H54 (cell line): Measurements from ENCODE around the gene PIEZO2.

Experiments
- DNase-seq: peaks from one replicate; pipeline ENCODE4 v3.0.0; 2011; ENCODE audit warnings: low spot score, mixed read lengths; ENCODE audit not compliant: insufficient read length
- FAIRE-seq: peaks from 3 replicates; lab custom pipeline; 2011; peaks lifted over from hg19 to GRCh38; lab: Jason Lieb, UNC
- POLR2A ChIP-seq: IDR thresholded peaks from 2 replicates; pipeline ENCODE4 v1.6.1; 2011; ENCODE audit warnings: low read depth, mild to moderate bottlenecking, low read length

PIEZO2 gene

GRCh38 chr18:10776493-10776892, 372.9 kb downstream of the PIEZO2 start:
- no peak for TF ChIP-seq POLR2A
- DNase-seq (no peak), FAIRE-seq (no peak)

GRCh38 chr18:10775026-10775425, 374.3 kb downstream of the PIEZO2 start:
- no peak for FAIRE-seq
- TF ChIP-seq POLR2A, result no peak
- no peak for DNase-seq

- DNase-seq, result no peak
- no peak for TF ChIP-seq POLR2A
- no peak for FAIRE-seq
Observed at GRCh38 chr18:10771053-10771709, 378.2 kb downstream of the PIEZO2 start.

GRCh38 chr18:10770264-10770663, 379.1 kb downstream of the PIEZO2 start:
- DNase-seq (no peak), FAIRE-seq (no peak)
- no peak for TF ChIP-seq POLR2A

GRCh38 chr18:10768221-10768620, 381.1 kb downstream of the PIEZO2 start:
- no peak for FAIRE-seq
- no peak for TF ChIP-seq POLR2A
- no peak for DNase-seq

GRCh38 chr18:10767658-10768057, 381.7 kb downstream of the PIEZO2 start:
- FAIRE-seq, result no peak
- no peak for DNase-seq
- TF ChIP-seq POLR2A, result no peak

- TF ChIP-seq POLR2A, result no peak
- FAIRE-seq, result no peak
- no peak for DNase-seq
Observed at GRCh38 chr18:10760986-10761385, 388.4 kb downstream of the PIEZO2 start.

GRCh38 chr18:10759241-10759640, 390.1 kb downstream of the PIEZO2 start:
- FAIRE-seq (no peak), DNase-seq (no peak)
- no peak for TF ChIP-seq POLR2A

- no peak for FAIRE-seq
- no peak for DNase-seq
- TF ChIP-seq POLR2A, result no peak
Observed at GRCh38 chr18:10757946-10758345, 391.4 kb downstream of the PIEZO2 start.

- TF ChIP-seq POLR2A, result no peak
- no peak for FAIRE-seq
- DNase-seq, result no peak
Observed at GRCh38 chr18:10757349-10757748, 392.0 kb downstream of the PIEZO2 start.

GRCh38 chr18:10755855-10756254, 393.5 kb downstream of the PIEZO2 start:
- no peak for FAIRE-seq
- TF ChIP-seq POLR2A, result no peak
- no peak for DNase-seq

- DNase-seq (no peak), FAIRE-seq (no peak)
- TF ChIP-seq POLR2A, result no peak
Observed at GRCh38 chr18:10754128-10754527, 395.2 kb downstream of the PIEZO2 start.

GRCh38 chr18:10752382-10752781, 397.0 kb downstream of the PIEZO2 start:
- TF ChIP-seq POLR2A, result no peak
- DNase-seq (no peak), FAIRE-seq (no peak)

- FAIRE-seq (no peak), DNase-seq (no peak)
- no peak for TF ChIP-seq POLR2A
Observed at GRCh38 chr18:10751653-10752052, 397.7 kb downstream of the PIEZO2 start.
